Large intestine (tissue), 3 donors: ENCODE measurements around the gene DSC1. TPM values are rescaled to one million over a fixed set of nuclear protein-coding genes. Genes with fewer than 3 reads are reported as not detected.
"Not testable (repeated sequence)": the region's sequence is repeated elsewhere in the genome, so short reads cannot be mapped to it uniquely, and the experiment has no call there.

Experiments used
- DNase-seq, 2 donors: peaks; one replicate each; pipeline versions ENCODE4 v3.0.0 to v3.0.0-alpha.2; 2013
- H3K27ac ChIP-seq: one replicate; pipeline ENCODE4 v1.5.1; 2013; ENCODE audit warnings: low read length
- H3K27me3 ChIP-seq: 2 replicates; pipeline ENCODE4 v1.6.1; 2013; ENCODE audit warnings: low read length; ENCODE audit not compliant: control insufficient read depth, insufficient read depth
- H3K36me3 ChIP-seq: 2 replicates; pipeline ENCODE4 v1.6.1; 2013; ENCODE audit warnings: low read length; ENCODE audit not compliant: control insufficient read depth, insufficient read depth
- H3K4me1 ChIP-seq: one replicate; pipeline ENCODE4 v1.6.1; 2013; ENCODE audit warnings: low read length; ENCODE audit not compliant: control insufficient read depth, insufficient read depth
- H3K4me3 ChIP-seq: one replicate; pipeline ENCODE4 v1.5.1; 2013; ENCODE audit warnings: low read length
- H3K9me3 ChIP-seq: one replicate; pipeline ENCODE4 v1.6.1; 2013; ENCODE audit warnings: mild to moderate bottlenecking, low read depth, low read length, moderate library complexity; ENCODE audit not compliant: control insufficient read depth
- WGBS: methylation state at CpG from one replicate; pipeline ENCODE4 v1.1.5; 2013; ENCODE audit warnings: low lambda C conversion rate; ENCODE audit not compliant: insufficient coverage; 5-methylcytosine and 5-hydroxymethylcytosine counted together
- polyA plus RNA-seq: library from polyadenylated mRNA; unstranded; fragments of 120-200 nt; gene quantifications from one replicate; pipeline ENCODE4 v1.2.1, GENCODE V29; 2013

The DSC1 gene
- polyA plus RNA-seq, 1 donor, result 0.04 TPM

- H3K27me3 ChIP-seq, result no peaks in the 10 kb centered on the region
- 80% methylated on average over 1 of the region's 3 CpGs for WGBS
- no peaks in the 10 kb centered on the region for H3K9me3 ChIP-seq
- no peaks in the 10 kb centered on the region for H3K36me3 ChIP-seq
- DNase-seq, result no peak
- no peaks in the 10 kb centered on the region for H3K4me1 ChIP-seq
- H3K4me3 ChIP-seq, result no peak overlapping the region
- H3K27ac ChIP-seq, result no peak overlapping the region
These were observed 14.1 kb downstream of the DSC1 start for GRCh38 chr18:31148600-31148999.

- Histone ChIP-seq H3K36me3 (no peaks in the 10 kb centered on the region), H3K27ac (no peak overlapping the region), H3K9me3 (no peaks in the 10 kb centered on the region), H3K27me3 (no peaks in the 10 kb centered on the region), H3K4me1 (no peaks in the 10 kb centered on the region), H3K4me3 (no peak overlapping the region)
- DNase-seq, result no peak
These were observed 15.8 kb downstream of the DSC1 start for GRCh38 chr18:31146809-31147208.

GRCh38 chr18:31143025-31143424, 19.6 kb downstream of the DSC1 start:
- no peak for DNase-seq
- H3K9me3 ChIP-seq, result no peaks in the 10 kb centered on the region
- H3K36me3 ChIP-seq, result no peaks in the 10 kb centered on the region
- H3K4me3 ChIP-seq, result no peak overlapping the region
- WGBS, result 78% methylated on average over 1 of the region's 3 CpGs
- no peaks in the 10 kb centered on the region for H3K4me1 ChIP-seq
- H3K27ac ChIP-seq, result no peak overlapping the region
- no peaks in the 10 kb centered on the region for H3K27me3 ChIP-seq

- no peaks in the 10 kb centered on the region for H3K27me3 ChIP-seq
- DNase-seq, result no peak
- H3K4me1 ChIP-seq, result no peaks in the 10 kb centered on the region
- H3K4me3 ChIP-seq, result no peak overlapping the region
- no CpG with 5 or more reads among the region's 1 CpG for WGBS
- H3K27ac ChIP-seq, result no peak overlapping the region
- no peaks in the 10 kb centered on the region for H3K36me3 ChIP-seq
- H3K9me3 ChIP-seq, result no peaks in the 10 kb centered on the region
These were observed 23.9 kb downstream of the DSC1 start for GRCh38 chr18:31138709-31139108.

- H3K36me3 ChIP-seq, result no peaks in the 10 kb centered on the region
- no peak overlapping the region for H3K4me3 ChIP-seq
- H3K9me3 ChIP-seq, result no peaks in the 10 kb centered on the region
- no peak for DNase-seq
- H3K27ac ChIP-seq, result no peak overlapping the region
- 91% methylated on average over 4 of the region's 4 CpGs for WGBS
- H3K4me1 ChIP-seq, result no peaks in the 10 kb centered on the region
- no peaks in the 10 kb centered on the region for H3K27me3 ChIP-seq
These were observed 27.6 kb downstream of the DSC1 start for GRCh38 chr18:31134988-31135529.

GRCh38 chr18:31129398-31130115, 33.1 kb downstream of the DSC1 start:
- Histone ChIP-seq H3K27me3 (no peaks in the 10 kb centered on the region), H3K27ac (no peak overlapping the region), H3K4me3 (no peak overlapping the region), H3K36me3 (no peaks in the 10 kb centered on the region), H3K9me3 (no peaks in the 10 kb centered on the region), H3K4me1 (no peaks in the 10 kb centered on the region)
- no peak for DNase-seq
- WGBS, result 86% methylated on average over 1 of the region's 1 CpG

GRCh38 chr18:31125878-31126277, 36.8 kb downstream of the DSC1 start:
- H3K4me3 ChIP-seq, result no peak overlapping the region
- no peaks in the 10 kb centered on the region for H3K4me1 ChIP-seq
- no peaks in the 10 kb centered on the region for H3K36me3 ChIP-seq
- no peaks in the 10 kb centered on the region for H3K9me3 ChIP-seq
- 83% methylated on average over 1 of the region's 1 CpG for WGBS
- no peaks in the 10 kb centered on the region for H3K27me3 ChIP-seq
- no peak for DNase-seq
- H3K27ac ChIP-seq, result no peak overlapping the region

GRCh38 chr18:31123125-31123524, 39.5 kb downstream of the DSC1 start:
- not testable (repeated sequence) for H3K9me3 ChIP-seq, H3K4me3 ChIP-seq, H3K36me3 ChIP-seq, H3K27ac ChIP-seq, H3K27me3 ChIP-seq, DNase-seq, H3K4me1 ChIP-seq
- no CpG with 5 or more reads among the region's 2 CpGs for WGBS

- 82% methylated on average over 1 of the region's 2 CpGs for WGBS
- H3K27me3 ChIP-seq, result no peaks in the 10 kb centered on the region
- H3K9me3 ChIP-seq, result no peaks in the 10 kb centered on the region
- no peaks in the 10 kb centered on the region for H3K36me3 ChIP-seq
- no peak for DNase-seq
- no peak overlapping the region for H3K27ac ChIP-seq
- no peaks in the 10 kb centered on the region for H3K4me1 ChIP-seq
- H3K4me3 ChIP-seq, result no peak overlapping the region
These were observed 42.1 kb downstream of the DSC1 start for GRCh38 chr18:31120594-31120993.

- Histone ChIP-seq H3K27ac (no peak overlapping the region), H3K36me3 (no peaks in the 10 kb centered on the region), H3K4me3 (no peak overlapping the region), H3K27me3 (no peaks in the 10 kb centered on the region), H3K9me3 (no peaks in the 10 kb centered on the region), H3K4me1 (no peaks in the 10 kb centered on the region)
- WGBS, result 95% methylated on average over 2 of the region's 2 CpGs
- DNase-seq, result no peak
These were observed 45.6 kb downstream of the DSC1 start for GRCh38 chr18:31116853-31117595.
